ENCODE results near the gene HEPACAM.

Gene HEPACAM

GRCh38 chr11:124928942-124929665 lies 6.7 kb downstream of the HEPACAM start:
- H3K4me1 ChIP-seq = no peaks in the 10 kb centered on the region
- no peak overlapping the region for H3K4me2 ChIP-seq (ENCODE audit: low read length)
- H3K36me3 ChIP-seq (ENCODE audit: control insufficient read depth, insufficient read depth, low read length) = no peaks in the 10 kb centered on the region
- H3K27me3 ChIP-seq (ENCODE audit: control insufficient read depth, insufficient read depth, low read length) = no peaks in the 10 kb centered on the region
- H3K9me3 ChIP-seq (ENCODE audit: control insufficient read depth, low read length) = no peaks in the 10 kb centered on the region
- H3K27ac ChIP-seq = no peak overlapping the region
- H3K4me3 ChIP-seq (ENCODE audit: low read depth, low read length) = no peak overlapping the region
- no peak overlapping the region for H2AFZ ChIP-seq
- H3K79me2 ChIP-seq = no peaks in the 10 kb centered on the region
- TF ChIP-seq CTCF (IDR thresholded peaks at IDR 0.05) = no peak
- H3K9ac ChIP-seq = no peak overlapping the region

GRCh38 chr11:124923296-124923695 lies 12.6 kb downstream of the HEPACAM start:
- Histone ChIP-seq H3K27me3 (ENCODE audit: control insufficient read depth, insufficient read depth, low read length) (no peaks in the 10 kb centered on the region), H3K4me1 (no peaks in the 10 kb centered on the region), H3K4me2 (ENCODE audit: low read length) (no peak overlapping the region), H3K79me2 (no peaks in the 10 kb centered on the region), H3K9me3 (ENCODE audit: control insufficient read depth, low read length) (no peaks in the 10 kb centered on the region), H3K9ac (no peak overlapping the region), H3K36me3 (ENCODE audit: control insufficient read depth, insufficient read depth, low read length) (no peaks in the 10 kb centered on the region), H3K4me3 (ENCODE audit: low read depth, low read length) (no peak overlapping the region), H3K27ac (no peak overlapping the region), H2AFZ (no peak overlapping the region)
- TF ChIP-seq CTCF (IDR thresholded peaks at IDR 0.05) = no peak

GRCh38 chr11:124922831-124923230 lies 13.0 kb downstream of the HEPACAM start:
- no peak for TF ChIP-seq CTCF (IDR thresholded peaks at IDR 0.05)
- H3K4me2 ChIP-seq (ENCODE audit: low read length) = no peak overlapping the region
- H3K4me3 ChIP-seq (ENCODE audit: low read depth, low read length) = no peak overlapping the region
- no peaks in the 10 kb centered on the region for H3K79me2 ChIP-seq
- H3K4me1 ChIP-seq = no peaks in the 10 kb centered on the region
- H3K36me3 ChIP-seq (ENCODE audit: control insufficient read depth, insufficient read depth, low read length) = no peaks in the 10 kb centered on the region
- H3K27ac ChIP-seq = no peak overlapping the region
- H2AFZ ChIP-seq = no peak overlapping the region
- no peaks in the 10 kb centered on the region for H3K27me3 ChIP-seq (ENCODE audit: control insufficient read depth, insufficient read depth, low read length)
- no peaks in the 10 kb centered on the region for H3K9me3 ChIP-seq (ENCODE audit: control insufficient read depth, low read length)
- no peak overlapping the region for H3K9ac ChIP-seq

- H3K9me3 ChIP-seq (ENCODE audit: control insufficient read depth, low read length) = no peaks in the 10 kb centered on the region
- no peak overlapping the region for H3K9ac ChIP-seq
- no peaks in the 10 kb centered on the region for H3K4me1 ChIP-seq
- no peaks in the 10 kb centered on the region for H3K36me3 ChIP-seq (ENCODE audit: control insufficient read depth, insufficient read depth, low read length)
- H3K27ac ChIP-seq = no peak overlapping the region
- TF ChIP-seq CTCF (IDR thresholded peaks at IDR 0.05) = no peak
- H3K79me2 ChIP-seq = no peaks in the 10 kb centered on the region
- H3K4me3 ChIP-seq (ENCODE audit: low read depth, low read length) = peak overlapping the region; percentile 46
- H2AFZ ChIP-seq = peak overlapping the region; percentile 58
- H3K27me3 ChIP-seq (ENCODE audit: control insufficient read depth, insufficient read depth, low read length) = no peaks in the 10 kb centered on the region
- H3K4me2 ChIP-seq (ENCODE audit: low read length) = peak overlapping the region; percentile 51
Observed at GRCh38 chr11:124920870-124921609, 14.8 kb downstream of the HEPACAM start.
